Measurements from ENCODE around the gene LAG3. TPM values are rescaled to one million over a fixed set of nuclear protein-coding genes. Genes with fewer than 3 reads are reported as not detected.

Gene LAG3
- polyA plus RNA-seq, 1 donor (not counting 4 experiments of a cell fraction or from before 2014, with no cell fraction given), result 0.09 TPM

GRCh38 chr12:6763380-6763779, 8.9 kb upstream of the LAG3 start:
- peak overlapping the region; percentile 21 for H2AFZ ChIP-seq (ENCODE audit: control insufficient read depth, low read length)
- no peak for FAIRE-seq
- dilution Hi-C loops (cut with MboI; ENCODE audit: extremely low pct_ligation_motif_present, low sequenced_read_pairs), result no loop called here
- H3K4me2 ChIP-seq (ENCODE audit: control insufficient read depth, extremely low read depth, insufficient read depth, low read depth, low read length), result no peak overlapping the region
- H3K9ac ChIP-seq (ENCODE audit: control insufficient read depth, extremely low read depth, insufficient read depth, low read length), result no peak overlapping the region
- DNase-seq (ENCODE audit: low read depth, low spot score), result no peak
- TF ChIP-seq CTCF (optimal IDR thresholded peaks at IDR 0.05 in 1 of 3, IDR thresholded peaks at IDR 0.05 in 1 of 3, conservative IDR thresholded peaks at IDR 0.05 in 1 of 3; ENCODE audit: extremely low read depth in 1 of 3, insufficient read depth in 2 of 3, low read length in 3 of 3) (no peak), EZH2 (IDR thresholded peaks at IDR 0.05; ENCODE audit: low read length) (no peak)
- H3K9me1 ChIP-seq (ENCODE audit: control insufficient read depth, extremely low read depth, insufficient read depth, low read length), result no peaks in the 10 kb centered on the region
- no peaks in the 10 kb centered on the region for H3K9me3 ChIP-seq (ENCODE audit: control insufficient read depth, low read depth, low read length)
- no peaks in the 10 kb centered on the region for H3K27me3 ChIP-seq (ENCODE audit: control insufficient read depth, extremely low read depth, insufficient read depth, low read length)
- no peak overlapping the region for H3K4me3 ChIP-seq (ENCODE audit: control insufficient read depth in 2 of 3, extremely low read depth in 1 of 3, insufficient read depth in 2 of 3, low read depth in 1 of 3, low read length in 3 of 3)
- no peaks in the 10 kb centered on the region for H3K36me3 ChIP-seq (ENCODE audit: control insufficient read depth in 2 of 2, extremely low read depth in 1 of 2, insufficient read depth in 2 of 2, low read length in 2 of 2)
- H3K4me1 ChIP-seq (ENCODE audit: control insufficient read depth, extremely low read depth, insufficient read depth, low read length), result peaks cover 26% of the 10 kb centered on the region
- H4K20me1 ChIP-seq (ENCODE audit: control insufficient read depth, extremely low read depth, insufficient read depth, low read length), result no peaks in the 10 kb centered on the region
- no peak overlapping the region for H3K27ac ChIP-seq (ENCODE audit: control insufficient read depth, insufficient read depth, low read length)
- H3K79me2 ChIP-seq (ENCODE audit: control insufficient read depth, insufficient read depth, low read length), result peaks cover 10% of the 10 kb centered on the region

DNA sequence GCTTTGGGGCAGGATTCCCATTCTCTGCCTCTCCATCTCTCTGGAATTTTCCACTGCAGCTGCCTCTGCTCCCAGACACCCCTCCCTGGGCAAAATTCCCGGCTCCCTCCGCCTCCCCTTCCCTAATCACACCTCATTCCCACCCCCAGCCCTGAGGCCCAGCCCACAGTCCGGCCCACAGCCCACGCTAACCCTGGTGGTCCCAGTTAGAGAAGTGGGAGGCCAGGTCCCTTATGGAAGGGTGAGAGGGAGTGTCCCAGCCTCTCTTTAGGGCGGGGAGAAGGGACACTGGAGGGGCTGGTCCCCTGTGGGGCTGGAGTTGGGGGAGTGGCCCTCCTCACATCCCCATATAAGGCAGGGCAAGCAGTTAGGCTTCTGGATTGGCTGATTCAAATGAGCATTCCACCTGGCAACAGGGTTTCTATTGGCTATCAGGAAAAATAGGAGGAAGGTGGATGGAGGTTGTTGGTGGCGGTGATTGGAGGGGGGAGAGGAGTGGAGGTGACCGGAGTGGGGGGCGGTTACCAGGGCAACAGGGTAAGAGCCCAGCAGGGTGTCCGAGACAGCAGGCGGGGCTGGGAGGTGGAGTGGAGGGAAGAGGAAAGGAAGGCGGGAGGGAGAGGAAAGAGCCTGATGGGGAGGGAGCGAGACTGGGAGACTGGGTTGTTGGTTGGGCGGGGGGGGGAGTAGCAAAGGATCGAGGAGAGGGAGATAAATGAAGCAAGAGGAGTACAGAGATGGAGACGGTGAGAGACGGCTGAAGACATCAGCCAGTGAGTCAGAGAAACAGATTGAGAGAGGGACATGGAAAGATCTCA, 8.1 kb upstream of the LAG3 start:
- no peak for DNase-seq (ENCODE audit: low read depth, low spot score)
- no peak overlapping the region for H3K9ac ChIP-seq (ENCODE audit: control insufficient read depth, extremely low read depth, insufficient read depth, low read length)
- H3K79me2 ChIP-seq (ENCODE audit: control insufficient read depth, insufficient read depth, low read length), result peaks cover 11% of the 10 kb centered on the region
- H3K4me1 ChIP-seq (ENCODE audit: control insufficient read depth, extremely low read depth, insufficient read depth, low read length), result peaks cover 32% of the 10 kb centered on the region
- H3K27me3 ChIP-seq (ENCODE audit: control insufficient read depth, extremely low read depth, insufficient read depth, low read length), result no peaks in the 10 kb centered on the region
- TF ChIP-seq CTCF (optimal IDR thresholded peaks at IDR 0.05 in 1 of 3, IDR thresholded peaks at IDR 0.05 in 1 of 3, conservative IDR thresholded peaks at IDR 0.05 in 1 of 3; ENCODE audit: extremely low read depth in 1 of 3, insufficient read depth in 2 of 3, low read length in 3 of 3) (no peak), EZH2 (IDR thresholded peaks at IDR 0.05; ENCODE audit: low read length) (no peak)
- FAIRE-seq, result peak; percentile 82
- H3K36me3 ChIP-seq (ENCODE audit: control insufficient read depth in 2 of 2, extremely low read depth in 1 of 2, insufficient read depth in 2 of 2, low read length in 2 of 2), result no peaks in the 10 kb centered on the region
- dilution Hi-C loops (cut with MboI; ENCODE audit: extremely low pct_ligation_motif_present, low sequenced_read_pairs), result no loop called here
- H4K20me1 ChIP-seq (ENCODE audit: control insufficient read depth, extremely low read depth, insufficient read depth, low read length), result no peaks in the 10 kb centered on the region
- H3K27ac ChIP-seq (ENCODE audit: control insufficient read depth, insufficient read depth, low read length), result peak overlapping the region; percentile 2
- H3K9me1 ChIP-seq (ENCODE audit: control insufficient read depth, extremely low read depth, insufficient read depth, low read length), result no peaks in the 10 kb centered on the region
- peak overlapping the region; percentile 43 for H3K4me2 ChIP-seq (ENCODE audit: control insufficient read depth, extremely low read depth, insufficient read depth, low read depth, low read length)
- no peaks in the 10 kb centered on the region for H3K9me3 ChIP-seq (ENCODE audit: control insufficient read depth, low read depth, low read length)
- H2AFZ ChIP-seq (ENCODE audit: control insufficient read depth, low read length), result peak overlapping the region; percentile 80
- peak overlapping the region in 1 of 3 experiments; percentile 19 for H3K4me3 ChIP-seq (ENCODE audit: control insufficient read depth in 2 of 3, extremely low read depth in 1 of 3, insufficient read depth in 2 of 3, low read depth in 1 of 3, low read length in 3 of 3)
